GM19463 (cell line): Measurements from ENCODE around the gene SLC12A7.
"Not testable (repeated sequence)": the region's sequence is repeated elsewhere in the genome, so short reads cannot be mapped to it uniquely, and the experiment has no call there.

Experiments used
- ATAC-seq: cut with Tn5 transposase; IDR thresholded peaks from one replicate; pipeline ENCODE4 v1.9.1; 2021; ENCODE audit warnings: mild to moderate bottlenecking, moderate library complexity; ENCODE audit not compliant: unreplicated experiment

The SLC12A7 gene

DNA sequence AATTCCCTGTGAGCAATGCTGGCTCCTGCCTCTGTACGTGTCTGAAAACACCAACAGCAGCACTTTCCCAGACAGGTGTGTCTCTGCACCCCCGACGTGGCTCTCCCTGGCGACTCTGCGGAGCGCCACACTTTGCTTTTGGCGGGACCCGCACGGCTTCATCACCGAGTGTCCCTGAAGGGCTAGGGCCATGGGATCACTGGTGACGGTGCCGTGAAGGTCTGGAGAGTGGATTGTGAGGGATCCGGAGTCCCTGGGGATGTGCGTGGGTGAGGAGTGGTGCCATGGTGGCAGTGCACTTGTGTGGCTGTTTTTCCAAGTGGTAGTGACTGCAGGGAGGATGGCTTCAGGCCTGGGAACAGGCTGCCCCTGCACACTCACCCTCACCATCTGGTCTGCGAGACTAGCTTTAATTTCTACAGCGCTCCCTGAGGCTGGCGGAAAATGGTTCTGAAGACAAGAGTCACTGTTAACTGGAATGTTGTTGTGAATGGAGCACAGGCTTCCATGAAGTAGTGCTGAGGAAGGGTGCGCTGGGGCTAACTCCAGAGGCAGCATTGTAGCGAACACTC lies 100.0 kb downstream of the SLC12A7 start:
- ATAC-seq: no peak

GRCh38 chr5:1011226-1011631 lies 100.6 kb downstream of the SLC12A7 start:
- no peak for ATAC-seq

GRCh38 chr5:1010641-1011046 lies 101.2 kb downstream of the SLC12A7 start:
- ATAC-seq: no peak

- no peak for ATAC-seq
These were observed 101.7 kb downstream of the SLC12A7 start for GRCh38 chr5:1010181-1010510.

DNA sequence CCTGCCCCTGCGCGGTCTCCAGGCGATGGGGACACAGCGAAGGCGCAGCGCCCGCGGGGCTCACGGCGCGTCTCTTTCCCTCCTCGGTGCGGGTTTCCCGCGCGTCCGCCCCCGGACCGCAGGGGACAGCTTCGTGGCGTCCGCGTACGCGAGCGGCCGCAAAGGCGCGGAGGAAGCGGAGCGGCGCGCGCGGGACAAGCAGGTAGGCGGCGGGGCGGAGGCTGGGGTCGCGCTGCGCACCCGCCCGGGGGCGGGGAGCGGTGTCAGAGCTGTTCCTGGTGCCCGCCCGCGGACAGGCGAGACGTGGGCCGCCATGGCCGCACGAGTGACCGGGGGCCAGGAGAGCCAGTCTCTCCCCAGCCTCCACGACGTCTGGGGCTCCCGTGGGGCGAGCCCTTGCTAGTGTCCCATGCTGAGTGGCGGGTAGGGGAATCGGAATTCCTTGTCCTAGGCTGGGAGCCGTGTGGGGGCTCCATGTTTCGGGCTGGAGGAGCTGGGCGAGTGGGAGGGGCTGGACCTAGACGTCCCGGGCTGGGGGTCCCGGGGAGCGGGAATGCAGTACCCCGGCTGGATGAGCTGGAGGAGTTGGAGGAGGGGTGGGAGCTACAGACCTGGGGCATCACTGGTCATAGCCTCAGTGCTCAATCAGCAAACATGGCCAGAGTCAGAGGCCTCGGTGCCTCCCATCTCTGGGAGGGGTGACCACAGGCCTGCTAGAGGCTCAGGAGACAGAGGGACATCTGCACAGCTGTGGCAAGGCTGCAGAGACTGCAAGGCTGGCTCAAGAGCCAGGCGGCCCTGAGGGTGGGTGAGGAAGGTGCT lies 102.3 kb downstream of the SLC12A7 start:
- ATAC-seq: no peak

GRCh38 chr5:1008451-1009358 lies 103.2 kb downstream of the SLC12A7 start, which contains the start of gene NKD2:
Gene NKD2, plus strand, starts transcription at chr5:1008802. Its CDS starts 256 bp downstream, at chr5:1009058.
- peak; percentile 55 for ATAC-seq

DNA sequence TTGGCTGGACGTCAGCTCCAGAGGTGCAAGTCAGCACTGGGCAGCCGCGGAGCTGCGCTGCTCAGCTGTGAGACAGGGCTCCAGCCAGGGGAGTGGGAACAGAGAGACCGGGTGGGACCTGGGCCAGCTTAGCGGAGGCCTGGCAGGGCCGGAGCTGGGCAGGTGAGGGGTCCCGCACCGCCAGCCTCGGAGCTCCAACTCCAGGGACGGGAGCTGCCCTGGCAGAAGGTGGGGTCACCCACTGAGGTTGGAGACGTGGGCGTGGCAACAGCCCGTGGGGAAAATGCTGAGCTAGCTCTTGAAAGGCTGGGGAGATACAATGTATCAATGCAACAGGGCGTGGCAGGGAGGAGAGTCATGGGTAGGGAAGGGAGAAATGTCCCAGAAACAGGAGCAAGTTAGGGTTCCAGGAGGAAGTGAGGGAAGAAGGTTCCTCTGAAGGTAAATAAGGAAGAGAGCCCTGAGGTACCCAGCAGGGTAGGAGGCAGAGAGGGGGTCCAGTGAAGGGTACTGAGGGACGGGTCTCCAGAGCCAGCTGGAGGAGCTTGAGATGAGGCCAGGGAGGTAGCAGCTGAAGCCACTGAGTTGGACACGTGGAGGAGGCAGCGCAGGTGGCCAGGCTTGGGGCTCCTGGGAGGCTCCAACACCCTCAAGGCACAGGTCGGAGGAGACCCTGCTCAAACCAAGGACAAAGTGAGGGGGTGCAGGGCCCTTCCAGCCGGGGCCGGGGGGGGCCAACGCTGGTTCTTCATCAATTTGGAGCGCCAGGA lies 104.0 kb downstream of the SLC12A7 start:
- no peak for ATAC-seq

GRCh38 chr5:1007221-1007680 lies 104.6 kb downstream of the SLC12A7 start:
- ATAC-seq: no peak

DNA sequence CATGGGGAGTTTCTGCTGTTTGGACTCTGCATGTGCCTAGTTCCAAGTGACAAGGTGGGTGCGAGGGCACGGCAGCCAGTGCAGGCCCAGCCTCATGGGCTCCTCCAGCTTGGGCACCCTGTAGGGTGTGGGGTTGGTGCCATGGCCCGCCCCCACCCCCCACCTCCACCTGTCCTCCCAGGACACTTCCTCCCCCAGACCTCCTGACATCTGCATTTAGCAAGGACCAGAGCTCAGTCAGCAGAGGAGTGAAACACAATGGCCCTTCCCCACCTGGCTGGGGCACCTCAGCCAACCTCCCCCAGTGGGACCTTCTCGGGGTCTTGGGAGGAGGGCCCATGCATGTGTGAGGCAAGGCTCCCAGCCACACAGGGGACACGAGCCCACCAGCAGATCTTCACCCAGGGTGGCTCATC lies 105.2 kb downstream of the SLC12A7 start:
- ATAC-seq: no peak

GRCh38 chr5:1005904-1006655 lies 105.8 kb downstream of the SLC12A7 start:
- no peak for ATAC-seq

GRCh38 chr5:1005249-1005851 lies 106.5 kb downstream of the SLC12A7 start:
- no peak for ATAC-seq

GRCh38 chr5:1004461-1005248 lies 107.2 kb downstream of the SLC12A7 start:
- ATAC-seq: no peak

- ATAC-seq: no peak
These were observed 108.4 kb downstream of the SLC12A7 start for GRCh38 chr5:1003296-1003937.

GRCh38 chr5:1002836-1003235 lies 109.0 kb downstream of the SLC12A7 start:
- no peak for ATAC-seq

- no peak for ATAC-seq
These were observed 109.7 kb downstream of the SLC12A7 start for GRCh38 chr5:1002271-1002546.

DNA sequence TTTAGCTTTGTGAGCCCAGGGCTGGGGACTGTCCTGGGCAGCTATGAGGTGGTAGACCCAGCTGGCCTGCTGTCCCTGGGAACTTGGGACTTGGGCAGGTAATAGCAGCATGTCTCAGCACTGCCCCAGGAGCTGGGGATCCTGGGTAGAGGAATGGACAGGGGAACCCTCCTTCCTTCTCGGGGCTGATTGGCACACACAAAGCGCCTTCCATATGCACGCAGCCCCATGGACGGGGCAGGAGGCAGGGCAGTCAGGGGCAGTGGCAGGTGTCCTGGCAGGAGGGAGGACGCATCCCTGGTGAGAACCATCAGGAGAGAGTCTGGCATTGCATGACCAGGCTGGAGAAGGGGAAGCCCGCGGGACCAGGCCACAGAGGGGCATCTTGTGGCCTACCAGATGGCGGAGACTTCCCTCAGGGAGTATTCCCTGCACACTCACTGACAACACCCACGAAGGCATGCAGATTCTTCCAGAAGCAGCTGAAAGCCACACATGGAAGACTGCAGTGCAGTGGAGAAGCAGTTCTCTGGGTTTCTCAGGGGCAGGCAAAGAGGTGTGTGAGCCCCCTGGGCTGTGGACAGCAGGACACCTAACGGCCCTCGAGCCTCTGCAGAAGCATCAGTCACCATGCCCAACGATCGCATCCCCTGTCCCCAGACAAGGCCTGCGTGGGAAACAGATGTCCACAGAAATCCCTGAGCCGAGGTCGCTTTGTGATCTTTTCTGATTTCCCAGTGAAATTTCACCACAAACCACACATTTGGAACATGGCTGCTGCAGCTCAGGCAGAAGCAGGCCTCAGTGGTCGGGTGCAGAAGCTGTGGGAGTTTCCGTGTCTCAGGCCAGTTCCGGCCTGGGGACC lies 110.2 kb downstream of the SLC12A7 start:
- ATAC-seq: no peak

- not testable (repeated sequence) for ATAC-seq
These were observed 111.0 kb downstream of the SLC12A7 start for GRCh38 chr5:1000831-1001230.
